Measurements from ENCODE around the gene FOXL3.
"Not testable (repeated sequence)": the region's sequence is repeated elsewhere in the genome, so short reads cannot be mapped to it uniquely, and the experiment has no call there.

DNA sequence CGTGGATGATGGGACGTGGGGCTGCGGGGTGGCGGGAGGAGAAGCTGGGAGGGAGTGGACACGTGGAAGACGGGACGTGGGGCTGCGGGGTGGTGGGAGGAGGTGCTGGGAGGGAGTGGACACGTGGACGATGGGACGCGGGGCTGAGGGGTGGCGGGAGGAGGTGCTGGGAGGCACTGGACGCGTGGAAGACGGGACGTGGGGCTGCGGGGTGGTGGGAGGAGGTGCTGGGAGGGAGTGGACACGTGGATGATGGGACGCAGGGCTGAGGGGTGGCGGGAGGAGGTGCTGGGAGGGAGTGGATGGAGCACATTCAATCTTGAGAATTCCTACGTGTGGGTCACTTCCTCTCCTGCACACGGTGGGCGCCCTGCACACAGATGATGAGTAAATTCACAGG is 7.2 kb downstream of the FOXL3 start:
- TF ChIP-seq, protein P1, sequence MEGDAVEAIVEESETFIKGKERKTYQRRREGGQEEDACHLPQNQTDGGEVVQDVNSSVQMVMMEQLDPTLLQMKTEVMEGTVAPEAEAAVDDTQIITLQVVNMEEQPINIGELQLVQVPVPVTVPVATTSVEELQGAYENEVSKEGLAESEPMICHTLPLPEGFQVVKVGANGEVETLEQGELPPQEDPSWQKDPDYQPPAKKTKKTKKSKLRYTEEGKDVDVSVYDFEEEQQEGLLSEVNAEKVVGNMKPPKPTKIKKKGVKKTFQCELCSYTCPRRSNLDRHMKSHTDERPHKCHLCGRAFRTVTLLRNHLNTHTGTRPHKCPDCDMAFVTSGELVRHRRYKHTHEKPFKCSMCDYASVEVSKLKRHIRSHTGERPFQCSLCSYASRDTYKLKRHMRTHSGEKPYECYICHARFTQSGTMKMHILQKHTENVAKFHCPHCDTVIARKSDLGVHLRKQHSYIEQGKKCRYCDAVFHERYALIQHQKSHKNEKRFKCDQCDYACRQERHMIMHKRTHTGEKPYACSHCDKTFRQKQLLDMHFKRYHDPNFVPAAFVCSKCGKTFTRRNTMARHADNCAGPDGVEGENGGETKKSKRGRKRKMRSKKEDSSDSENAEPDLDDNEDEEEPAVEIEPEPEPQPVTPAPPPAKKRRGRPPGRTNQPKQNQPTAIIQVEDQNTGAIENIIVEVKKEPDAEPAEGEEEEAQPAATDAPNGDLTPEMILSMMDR (IDR thresholded peaks at IDR 0.05), result not testable (repeated sequence)
- not testable (repeated sequence) for TF ChIP-seq POLR2A, EP300, POLR2AphosphoS5 (IDR thresholded peaks at IDR 0.05)
